Neural crest cell (in vitro differentiated cells): Measurements from ENCODE around the gene KIF15. TPM values are rescaled to one million over a fixed set of nuclear protein-coding genes. Genes with fewer than 3 reads are reported as not detected.

Experiments used
- DNase-seq: peaks from one replicate; pipeline ENCODE4 v3.0.0; 2021; ENCODE audit warnings: low read depth, mixed read lengths, low spot score
- H3K27ac Mint-ChIP-seq: one replicate; pipeline ENCODE4 v1.8.0; 2021; ENCODE audit warnings: mild to moderate bottlenecking, mixed read lengths; ENCODE audit not compliant: unreplicated experiment
- H3K27me3 Mint-ChIP-seq: 2 replicates; pipeline ENCODE4 v1.8.0; 2021; ENCODE audit warnings: low read depth, mild to moderate bottlenecking, mixed read lengths
- H3K36me3 Mint-ChIP-seq: 2 replicates; pipeline ENCODE4 v1.8.0; 2021; ENCODE audit warnings: low read depth, mild to moderate bottlenecking, mixed read lengths
- H3K4me1 Mint-ChIP-seq: 2 replicates; pipeline ENCODE4 v1.8.0; 2021; ENCODE audit warnings: mixed read lengths
- H3K4me3 Mint-ChIP-seq: one replicate; pipeline ENCODE4 v1.8.0; 2021; ENCODE audit warnings: mild to moderate bottlenecking, mixed read lengths
- H3K9me3 Mint-ChIP-seq: 2 replicates; pipeline ENCODE4 v1.8.0; 2021; ENCODE audit warnings: mixed read lengths
- total RNA-seq: library from RNA; stranded (reverse); gene quantifications from 2 replicates; pipeline ENCODE4 v1.2.1, GENCODE V29; 2021
- TF ChIP-seq, protein P1 (sequence below): fragments of 200-600 bp; sonication (generic); conservative IDR thresholded peaks from 2 replicates; pipeline ENCODE4 v1.5.0; 2021; ENCODE audit warnings: antibody characterized with exemption, mild to moderate bottlenecking

KIF15 gene
- total RNA-seq, 1 donor from 2014 or later, result 51.3 TPM

DNA sequence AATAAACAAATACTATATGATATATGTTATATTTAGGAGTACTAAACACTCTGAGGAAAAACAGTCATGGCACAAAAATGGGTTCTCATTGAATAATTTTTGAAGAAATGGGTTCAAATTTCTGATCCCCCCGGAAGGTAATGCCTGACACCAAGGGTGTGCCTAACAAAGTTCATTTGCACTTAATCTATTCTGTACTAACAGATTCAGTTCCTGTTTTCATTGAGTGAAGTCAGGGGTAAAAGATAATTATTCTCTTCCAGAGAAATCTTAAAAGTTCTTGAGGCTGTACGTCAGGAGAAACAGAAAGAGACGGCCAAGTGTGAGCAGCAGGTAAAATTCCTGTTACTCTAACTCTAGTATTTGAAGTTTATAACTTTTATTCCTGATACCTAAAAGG is 65.6 kb downstream of the KIF15 start:
- Mint-ChIP-seq H3K27ac (no peak overlapping the region), H3K36me3 (peaks cover 33% of the 10 kb centered on the region), H3K27me3 (no peaks in the 10 kb centered on the region), H3K9me3 (no peaks in the 10 kb centered on the region), H3K4me1 (no peaks in the 10 kb centered on the region), H3K4me3 (no peak overlapping the region)
- no peak for DNase-seq
- TF ChIP-seq, protein P1, sequence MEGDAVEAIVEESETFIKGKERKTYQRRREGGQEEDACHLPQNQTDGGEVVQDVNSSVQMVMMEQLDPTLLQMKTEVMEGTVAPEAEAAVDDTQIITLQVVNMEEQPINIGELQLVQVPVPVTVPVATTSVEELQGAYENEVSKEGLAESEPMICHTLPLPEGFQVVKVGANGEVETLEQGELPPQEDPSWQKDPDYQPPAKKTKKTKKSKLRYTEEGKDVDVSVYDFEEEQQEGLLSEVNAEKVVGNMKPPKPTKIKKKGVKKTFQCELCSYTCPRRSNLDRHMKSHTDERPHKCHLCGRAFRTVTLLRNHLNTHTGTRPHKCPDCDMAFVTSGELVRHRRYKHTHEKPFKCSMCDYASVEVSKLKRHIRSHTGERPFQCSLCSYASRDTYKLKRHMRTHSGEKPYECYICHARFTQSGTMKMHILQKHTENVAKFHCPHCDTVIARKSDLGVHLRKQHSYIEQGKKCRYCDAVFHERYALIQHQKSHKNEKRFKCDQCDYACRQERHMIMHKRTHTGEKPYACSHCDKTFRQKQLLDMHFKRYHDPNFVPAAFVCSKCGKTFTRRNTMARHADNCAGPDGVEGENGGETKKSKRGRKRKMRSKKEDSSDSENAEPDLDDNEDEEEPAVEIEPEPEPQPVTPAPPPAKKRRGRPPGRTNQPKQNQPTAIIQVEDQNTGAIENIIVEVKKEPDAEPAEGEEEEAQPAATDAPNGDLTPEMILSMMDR, result no peak

DNA sequence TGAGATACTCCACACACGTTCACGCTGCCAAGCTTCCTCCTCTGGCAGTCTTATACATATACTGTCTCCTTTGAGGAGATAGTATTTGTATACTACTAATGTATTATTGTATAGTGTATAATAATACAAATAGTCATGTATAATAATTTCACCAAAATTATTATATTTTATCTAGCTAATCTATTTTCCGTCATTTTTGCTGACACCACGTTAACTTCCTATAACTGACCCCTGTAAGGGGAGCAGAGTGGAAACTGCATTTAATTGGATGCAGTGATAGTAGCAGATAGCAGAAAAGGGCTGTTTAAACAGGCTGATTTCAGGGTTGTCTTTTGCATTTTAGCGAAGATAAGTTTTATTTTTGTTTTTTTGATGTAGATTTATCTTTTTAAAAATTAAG is 69.6 kb downstream of the KIF15 start:
- DNase-seq, result no peak
- H3K27me3 Mint-ChIP-seq, result no peaks in the 10 kb centered on the region
- no peaks in the 10 kb centered on the region for H3K4me1 Mint-ChIP-seq
- no peak overlapping the region for H3K27ac Mint-ChIP-seq
- H3K4me3 Mint-ChIP-seq, result no peak overlapping the region
- H3K9me3 Mint-ChIP-seq, result peaks cover 4% of the 10 kb centered on the region
- H3K36me3 Mint-ChIP-seq, result peaks cover 23% of the 10 kb centered on the region
- TF ChIP-seq, protein P1, result no peak

DNA sequence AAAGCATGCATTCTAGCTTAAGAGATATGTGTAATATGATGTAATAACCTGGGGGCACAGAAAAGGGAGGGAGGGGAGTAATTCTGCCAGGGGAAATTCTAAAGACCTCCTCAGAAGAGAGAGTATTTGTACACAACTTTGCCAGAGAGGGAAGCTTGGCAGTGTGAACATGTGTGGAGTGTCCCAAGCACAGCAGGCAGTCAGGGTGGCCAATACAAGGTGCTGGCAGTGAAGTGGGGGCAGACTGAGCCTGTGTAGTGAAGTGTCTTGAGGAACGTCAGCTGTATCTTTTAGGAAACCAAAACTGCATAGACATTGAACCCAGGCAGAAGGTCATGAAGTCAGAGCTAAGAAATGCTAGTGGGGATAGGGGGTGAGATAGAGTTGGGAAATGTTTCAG is 70.4 kb downstream of the KIF15 start:
- Mint-ChIP-seq H3K4me3 (no peak overlapping the region), H3K4me1 (no peaks in the 10 kb centered on the region), H3K36me3 (peaks cover 27% of the 10 kb centered on the region), H3K9me3 (peaks cover 10% of the 10 kb centered on the region), H3K27me3 (no peaks in the 10 kb centered on the region), H3K27ac (no peak overlapping the region)
- TF ChIP-seq, protein P1, result no peak
- no peak for DNase-seq

DNA sequence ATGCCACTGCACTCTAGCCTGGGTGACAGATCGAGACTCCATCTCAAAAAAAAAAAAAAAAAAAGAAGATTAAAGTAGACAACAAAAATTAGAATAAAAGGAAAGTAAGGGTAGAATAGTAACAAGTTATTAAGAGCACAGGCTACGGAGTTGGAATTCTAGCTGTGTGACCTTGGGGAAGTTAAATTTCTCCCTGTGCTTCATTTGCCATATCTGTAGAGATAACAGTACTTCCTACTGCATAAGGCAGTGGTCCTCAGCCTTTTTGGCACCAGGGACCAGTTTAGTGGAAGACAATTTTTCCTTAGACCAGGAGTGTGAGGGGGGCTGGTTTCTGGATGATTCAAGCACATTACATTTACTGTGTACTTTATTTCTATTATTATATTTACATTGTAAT is 71.4 kb downstream of the KIF15 start:
- Mint-ChIP-seq H3K4me3 (no peak overlapping the region), H3K27me3 (no peaks in the 10 kb centered on the region), H3K36me3 (peaks cover 29% of the 10 kb centered on the region), H3K9me3 (peaks cover 10% of the 10 kb centered on the region), H3K4me1 (no peaks in the 10 kb centered on the region), H3K27ac (no peak overlapping the region)
- TF ChIP-seq, protein P1, result no peak
- no peak for DNase-seq

DNA sequence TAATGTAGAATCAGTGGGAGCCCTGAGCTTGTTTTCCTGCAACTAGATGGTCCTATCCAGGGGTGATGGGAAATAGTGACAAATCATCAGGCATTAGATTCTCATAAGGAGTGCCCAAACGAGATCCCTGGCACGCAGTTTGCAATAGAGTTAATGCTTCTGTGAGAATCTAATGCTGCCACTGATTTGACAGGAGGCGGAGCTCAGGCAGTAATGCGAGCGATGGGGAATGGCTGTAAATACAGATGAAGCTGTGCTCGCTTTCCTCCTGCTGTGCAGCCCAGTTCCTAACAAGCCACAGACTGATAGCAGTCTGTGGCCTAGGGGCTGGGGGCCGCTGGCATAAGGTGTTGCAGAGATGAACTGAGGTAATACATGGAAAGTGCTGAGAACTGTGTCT is 71.8 kb downstream of the KIF15 start:
- H3K4me1 Mint-ChIP-seq, result no peaks in the 10 kb centered on the region
- no peak overlapping the region for H3K27ac Mint-ChIP-seq
- H3K27me3 Mint-ChIP-seq, result no peaks in the 10 kb centered on the region
- no peak overlapping the region for H3K4me3 Mint-ChIP-seq
- TF ChIP-seq, protein P1, result no peak
- H3K9me3 Mint-ChIP-seq, result peaks cover 10% of the 10 kb centered on the region
- DNase-seq, result no peak
- peaks cover 32% of the 10 kb centered on the region for H3K36me3 Mint-ChIP-seq

DNA sequence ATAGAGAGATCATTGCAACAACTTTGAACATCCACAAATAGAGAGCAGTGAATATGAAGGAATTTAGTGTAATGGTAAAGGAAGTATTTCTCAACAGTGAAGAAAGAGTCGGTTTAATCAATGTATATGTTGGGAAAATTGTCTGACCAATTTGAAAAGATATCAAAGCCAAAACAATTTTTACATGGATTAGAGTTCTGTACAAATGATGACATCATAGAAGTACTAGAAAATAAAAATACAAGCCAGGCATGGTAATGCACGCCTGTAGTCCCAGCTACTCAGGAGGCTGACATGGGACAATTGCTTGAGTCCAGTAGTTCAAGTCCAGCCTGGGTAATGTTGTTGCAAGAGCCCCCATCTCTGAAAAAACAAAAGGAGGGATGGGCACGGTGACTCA is 74.1 kb downstream of the KIF15 start:
- Mint-ChIP-seq H3K27me3 (no peaks in the 10 kb centered on the region), H3K4me1 (no peaks in the 10 kb centered on the region), H3K4me3 (no peak overlapping the region), H3K27ac (no peak overlapping the region), H3K36me3 (peaks cover 39% of the 10 kb centered on the region), H3K9me3 (peaks cover 10% of the 10 kb centered on the region)
- DNase-seq, result no peak
- TF ChIP-seq, protein P1, result no peak
